Astrocyte (in vitro differentiated cells and primary cell): Measurements from ENCODE around the gene OSMR.

Source experiments
- EZH2 ChIP-seq: IDR thresholded peaks from 2 replicates; pipeline ENCODE4 v1.6.1; 2012; ENCODE audit warnings: mild to moderate bottlenecking, low read length, inconsistent platforms; ENCODE audit not compliant: insufficient read depth
- TF ChIP-seq, protein P1 (sequence below): IDR thresholded peaks from 2 replicates; pipeline ENCODE4 v1.5.1; 2011; ENCODE audit warnings: low read depth, mild to moderate bottlenecking, inconsistent platforms, low read length, moderate library complexity; ENCODE audit not compliant: insufficient read depth

GRCh38 chr5:38799556-38800377, 46.0 kb upstream of the OSMR start:
- TF ChIP-seq, protein P1, sequence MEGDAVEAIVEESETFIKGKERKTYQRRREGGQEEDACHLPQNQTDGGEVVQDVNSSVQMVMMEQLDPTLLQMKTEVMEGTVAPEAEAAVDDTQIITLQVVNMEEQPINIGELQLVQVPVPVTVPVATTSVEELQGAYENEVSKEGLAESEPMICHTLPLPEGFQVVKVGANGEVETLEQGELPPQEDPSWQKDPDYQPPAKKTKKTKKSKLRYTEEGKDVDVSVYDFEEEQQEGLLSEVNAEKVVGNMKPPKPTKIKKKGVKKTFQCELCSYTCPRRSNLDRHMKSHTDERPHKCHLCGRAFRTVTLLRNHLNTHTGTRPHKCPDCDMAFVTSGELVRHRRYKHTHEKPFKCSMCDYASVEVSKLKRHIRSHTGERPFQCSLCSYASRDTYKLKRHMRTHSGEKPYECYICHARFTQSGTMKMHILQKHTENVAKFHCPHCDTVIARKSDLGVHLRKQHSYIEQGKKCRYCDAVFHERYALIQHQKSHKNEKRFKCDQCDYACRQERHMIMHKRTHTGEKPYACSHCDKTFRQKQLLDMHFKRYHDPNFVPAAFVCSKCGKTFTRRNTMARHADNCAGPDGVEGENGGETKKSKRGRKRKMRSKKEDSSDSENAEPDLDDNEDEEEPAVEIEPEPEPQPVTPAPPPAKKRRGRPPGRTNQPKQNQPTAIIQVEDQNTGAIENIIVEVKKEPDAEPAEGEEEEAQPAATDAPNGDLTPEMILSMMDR = no peak
- TF ChIP-seq EZH2 = no peak
